H7 (cell line): ENCODE data around the gene AKAP13. TPM values are rescaled to one million over a fixed set of nuclear protein-coding genes. Genes with fewer than 3 reads are reported as not detected.

Experiments used
- DNase-seq: peaks from one replicate; pipeline ENCODE4 v3.0.0; 2012
- H3K27me3 ChIP-seq: 2 replicates; pipeline ENCODE4 v1.6.0; 2011; ENCODE audit warnings: mild to moderate bottlenecking, low read length; ENCODE audit not compliant: control insufficient read depth, insufficient read depth
- H3K36me3 ChIP-seq: replicated peaks from 2 replicates; pipeline ENCODE4 v1.5.1; 2011; ENCODE audit warnings: low read length; ENCODE audit not compliant: control insufficient read depth, insufficient read depth
- H3K4me3 ChIP-seq: 2 replicates; pipeline ENCODE4 v1.5.1; 2011; ENCODE audit warnings: low read depth, mild to moderate bottlenecking, control low read depth, low read length, moderate library complexity; ENCODE audit not compliant: insufficient read depth
- total RNA-seq: library from RNA; depleted of rRNA; stranded (reverse); fragments of >200 nt; shearing (Covaris generic); gene quantifications from 2 replicates; pipeline ENCODE4 v1.2.3, GENCODE V29; 2014

AKAP13 gene
- total RNA-seq, 1 experiment from 2014 or later: 26.2 TPM

DNA sequence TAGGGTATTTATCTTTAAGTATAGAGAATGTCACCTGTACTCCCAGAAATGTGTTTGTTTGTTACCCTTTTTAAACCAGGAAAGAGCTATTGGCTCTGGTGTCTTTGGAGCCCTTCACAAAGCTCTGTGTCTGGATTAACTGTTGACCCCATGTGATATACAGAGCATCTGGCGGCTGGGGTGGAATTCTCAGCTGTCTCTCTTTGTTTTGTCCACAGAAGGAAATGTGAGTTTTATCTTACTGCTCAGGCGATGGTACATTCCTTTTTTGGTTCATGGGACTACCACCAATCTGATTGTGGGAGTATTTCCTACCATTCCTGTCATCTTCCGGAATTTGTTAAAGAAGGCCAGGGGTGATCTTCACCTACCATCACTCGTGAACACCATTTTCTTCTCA, 120.3 kb downstream of the AKAP13 start:
- no peak for DNase-seq
- Histone ChIP-seq H3K27me3 (no peaks in the 10 kb centered on the region), H3K4me3 (no peak overlapping the region), H3K36me3 (no peaks in the 10 kb centered on the region)

DNA sequence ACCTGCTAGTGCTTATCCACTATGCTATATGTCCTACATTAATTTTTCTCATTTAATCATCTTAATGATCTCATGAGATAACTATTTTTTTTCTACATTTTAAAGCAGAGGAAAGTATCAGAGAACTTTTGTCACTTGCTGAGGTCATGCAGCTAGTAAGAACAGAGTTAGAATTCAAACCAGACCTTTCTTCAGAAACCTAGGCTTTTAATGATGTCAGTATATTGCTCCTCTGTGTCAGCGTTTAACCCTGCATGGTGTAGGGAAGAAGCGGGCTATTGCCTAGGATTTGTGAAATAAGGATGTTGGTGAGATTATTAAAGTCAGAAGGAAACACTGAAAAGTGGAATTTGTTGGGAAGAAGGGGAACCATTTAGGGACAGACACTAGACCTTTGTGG, 121.2 kb downstream of the AKAP13 start:
- DNase-seq: no peak
- H3K4me3 ChIP-seq: no peak overlapping the region

DNA sequence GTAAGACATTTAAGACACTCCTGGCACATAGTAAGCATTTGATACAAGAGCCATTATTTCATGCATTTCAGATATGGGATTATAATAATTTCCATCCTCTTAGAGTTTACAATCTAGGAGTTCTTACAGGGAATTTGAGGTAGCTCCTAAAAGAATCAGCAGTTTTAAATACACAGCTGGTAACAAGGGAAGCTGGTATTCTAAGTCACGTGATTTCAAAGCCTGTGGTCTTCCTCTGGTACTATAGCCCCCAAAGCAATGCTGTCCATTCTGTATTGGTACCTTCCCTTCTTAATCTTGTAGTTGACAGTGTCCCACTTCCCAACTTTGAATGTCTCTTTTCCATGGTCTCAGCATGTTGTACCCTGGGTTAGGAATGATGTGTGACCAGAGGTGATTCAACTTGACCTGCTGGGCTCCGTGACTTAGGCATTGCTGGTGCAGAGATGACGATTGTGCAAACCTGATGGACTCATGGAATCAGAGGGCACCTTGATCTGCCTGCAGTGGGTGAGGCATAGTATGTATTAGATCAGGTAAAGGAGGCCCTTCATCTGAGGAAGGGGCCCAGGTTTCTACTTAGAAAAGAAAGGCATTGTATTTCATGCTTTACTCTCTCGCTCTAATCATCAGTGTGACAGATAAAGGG, 122.9 kb downstream of the AKAP13 start:
- H3K36me3 ChIP-seq: no peaks in the 10 kb centered on the region
- no peak overlapping the region for H3K4me3 ChIP-seq
- H3K27me3 ChIP-seq: no peaks in the 10 kb centered on the region
- DNase-seq: no peak

More for the DNA sequence above, 121.2 kb downstream of the AKAP13 start:
- H3K27me3 ChIP-seq: no peaks in the 10 kb centered on the region
- no peaks in the 10 kb centered on the region for H3K36me3 ChIP-seq

DNA sequence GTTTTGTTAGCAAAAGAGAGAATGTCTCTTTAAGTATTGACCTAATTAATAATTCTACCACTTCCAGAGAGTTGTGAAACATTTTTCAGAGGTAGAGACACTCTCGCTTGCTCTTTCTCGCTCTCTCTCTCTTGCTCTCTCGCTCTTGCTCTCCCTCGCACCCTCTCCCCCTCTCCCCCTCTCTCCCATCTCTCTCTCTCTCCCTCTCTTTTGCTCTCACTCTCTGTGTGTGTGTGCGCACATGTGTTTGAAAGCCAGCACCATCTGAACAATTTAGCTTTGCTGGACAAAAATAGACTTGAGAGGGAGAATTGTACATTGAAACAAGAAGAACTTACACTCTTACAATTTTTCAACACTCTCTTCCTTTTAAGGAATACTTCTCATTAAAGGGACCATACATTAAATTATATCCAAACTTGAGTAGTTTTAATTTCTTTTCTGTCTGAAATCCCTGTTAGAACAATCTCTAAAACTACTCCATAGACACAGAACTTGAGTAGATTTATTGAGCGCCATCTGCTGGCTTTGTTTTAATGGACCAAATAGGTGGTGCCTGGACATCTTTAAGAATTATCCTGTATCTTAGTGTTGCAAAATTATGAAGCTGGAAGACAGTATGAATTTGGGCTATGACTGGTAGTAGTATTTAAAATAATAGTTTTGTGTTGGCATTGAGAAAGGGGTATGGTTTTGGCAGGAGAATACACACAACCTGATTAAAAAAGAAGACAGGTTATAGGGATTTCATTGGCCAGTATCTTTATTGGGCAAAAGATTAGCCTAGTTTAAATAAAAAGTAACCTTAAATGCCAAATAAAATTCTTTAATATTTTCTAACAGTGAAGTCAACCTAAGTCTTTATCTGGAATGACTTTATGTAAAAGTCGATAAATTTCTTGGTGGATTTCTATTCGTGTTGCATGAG, 124.6 kb downstream of the AKAP13 start:
- Histone ChIP-seq H3K4me3 (no peak overlapping the region), H3K36me3 (no peaks in the 10 kb centered on the region), H3K27me3 (no peaks in the 10 kb centered on the region)
- no peak for DNase-seq

DNA sequence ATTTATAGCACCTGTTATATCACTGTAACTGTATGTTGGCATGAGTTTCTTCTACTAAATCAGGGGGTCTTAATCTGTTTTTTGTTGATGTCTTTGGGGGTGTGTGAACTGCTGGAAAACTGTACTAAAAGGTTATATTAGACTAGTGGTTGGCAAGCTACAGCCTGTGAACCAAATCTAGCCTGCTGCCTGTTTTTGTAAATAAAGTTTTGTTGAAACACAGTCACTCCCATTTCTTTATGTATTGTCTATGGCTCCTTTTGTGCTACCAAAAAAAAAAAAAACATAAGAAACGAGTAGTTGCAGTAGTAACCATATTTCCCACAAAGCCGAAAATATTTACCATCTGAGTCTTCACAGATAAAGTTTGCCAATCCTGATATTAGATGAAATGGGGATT, 126.7 kb downstream of the AKAP13 start:
- DNase-seq: no peak
- Histone ChIP-seq H3K36me3 (no peaks in the 10 kb centered on the region), H3K4me3 (no peak overlapping the region), H3K27me3 (no peaks in the 10 kb centered on the region)

DNA sequence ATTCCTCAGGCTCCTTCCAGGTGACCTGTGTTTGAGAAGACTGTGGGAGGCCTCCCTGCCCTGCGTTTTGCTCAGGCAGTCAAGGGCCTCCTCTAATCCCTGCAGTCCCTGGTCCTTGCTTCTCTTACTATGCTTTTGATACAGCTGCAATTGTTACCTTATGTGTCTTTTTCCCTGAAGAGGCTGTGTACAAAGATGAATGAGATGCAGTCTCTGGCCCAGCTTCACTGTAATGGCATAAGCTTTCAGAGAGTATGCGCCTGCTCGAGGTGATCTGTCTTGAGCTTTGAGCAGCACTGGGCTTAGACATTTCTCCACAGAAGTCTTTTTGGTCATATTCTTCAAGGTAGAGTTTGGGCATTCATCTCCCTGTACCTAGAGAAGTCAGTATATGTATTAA, 129.6 kb downstream of the AKAP13 start:
- no peaks in the 10 kb centered on the region for H3K36me3 ChIP-seq
- H3K4me3 ChIP-seq: no peak overlapping the region
- DNase-seq: no peak
- no peaks in the 10 kb centered on the region for H3K27me3 ChIP-seq

DNA sequence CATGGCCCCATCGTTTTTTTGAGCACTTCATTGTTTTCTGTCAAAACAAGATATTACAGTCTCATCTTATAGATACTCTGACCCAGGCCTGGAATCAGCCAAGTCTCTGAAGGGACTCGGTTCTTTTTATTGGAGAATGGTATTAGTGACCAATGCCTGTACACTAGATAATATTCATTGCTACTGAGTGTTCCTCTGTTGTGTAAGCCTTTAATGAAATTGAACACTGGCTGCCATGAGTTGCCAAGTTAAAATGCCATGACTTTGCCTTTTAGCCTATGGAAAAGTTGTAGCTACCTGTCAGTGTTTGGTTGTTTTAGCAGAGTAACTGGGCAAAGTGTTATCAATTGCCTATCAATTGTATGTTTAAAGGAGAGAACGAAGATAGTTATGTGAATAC, 134.0 kb downstream of the AKAP13 start:
- no peaks in the 10 kb centered on the region for H3K27me3 ChIP-seq
- no peak for DNase-seq
- no peak overlapping the region for H3K4me3 ChIP-seq
- H3K36me3 ChIP-seq: no peaks in the 10 kb centered on the region

DNA sequence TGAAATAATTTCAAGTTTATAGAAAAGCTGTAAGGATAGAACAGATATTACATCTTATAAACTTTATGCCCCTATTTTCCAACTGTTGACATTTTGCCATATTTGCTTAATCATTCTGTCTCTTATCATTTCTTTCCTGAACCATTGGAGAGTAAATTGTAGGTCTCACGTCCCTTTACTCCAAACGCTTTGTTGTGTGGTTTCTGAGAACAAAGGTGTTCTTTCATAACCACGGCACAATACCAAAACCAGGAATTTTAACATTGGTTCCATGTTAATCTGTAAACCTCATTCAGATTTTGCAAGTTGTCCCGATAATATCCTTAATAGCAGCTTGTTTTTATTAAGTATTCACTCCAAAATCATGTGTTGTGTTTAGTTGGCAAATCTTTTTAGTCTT, 134.8 kb downstream of the AKAP13 start:
- Histone ChIP-seq H3K27me3 (no peaks in the 10 kb centered on the region), H3K36me3 (no peaks in the 10 kb centered on the region), H3K4me3 (no peak overlapping the region)
- no peak for DNase-seq

DNA sequence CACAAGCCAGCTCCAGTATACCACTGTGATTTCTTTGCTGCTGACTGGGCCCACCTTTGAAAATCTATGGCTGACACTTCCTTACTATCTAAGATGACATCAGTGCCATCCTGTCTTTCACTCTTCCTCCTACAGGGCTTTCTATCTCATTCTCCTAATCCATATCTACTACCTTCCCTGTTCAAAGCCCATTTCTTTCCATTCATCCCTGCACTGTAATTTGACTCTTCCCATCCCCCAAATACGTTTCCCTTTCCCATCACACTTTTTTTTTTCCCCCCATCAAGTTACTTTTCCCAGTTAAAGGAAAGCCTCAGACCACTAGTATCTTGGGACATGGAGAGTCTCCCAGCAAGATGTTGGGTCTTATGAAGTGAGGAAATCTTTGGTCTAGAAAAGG, 136.7 kb downstream of the AKAP13 start:
- no peak overlapping the region for H3K4me3 ChIP-seq
- DNase-seq: no peak
- no peaks in the 10 kb centered on the region for H3K27me3 ChIP-seq
- no peaks in the 10 kb centered on the region for H3K36me3 ChIP-seq

DNA sequence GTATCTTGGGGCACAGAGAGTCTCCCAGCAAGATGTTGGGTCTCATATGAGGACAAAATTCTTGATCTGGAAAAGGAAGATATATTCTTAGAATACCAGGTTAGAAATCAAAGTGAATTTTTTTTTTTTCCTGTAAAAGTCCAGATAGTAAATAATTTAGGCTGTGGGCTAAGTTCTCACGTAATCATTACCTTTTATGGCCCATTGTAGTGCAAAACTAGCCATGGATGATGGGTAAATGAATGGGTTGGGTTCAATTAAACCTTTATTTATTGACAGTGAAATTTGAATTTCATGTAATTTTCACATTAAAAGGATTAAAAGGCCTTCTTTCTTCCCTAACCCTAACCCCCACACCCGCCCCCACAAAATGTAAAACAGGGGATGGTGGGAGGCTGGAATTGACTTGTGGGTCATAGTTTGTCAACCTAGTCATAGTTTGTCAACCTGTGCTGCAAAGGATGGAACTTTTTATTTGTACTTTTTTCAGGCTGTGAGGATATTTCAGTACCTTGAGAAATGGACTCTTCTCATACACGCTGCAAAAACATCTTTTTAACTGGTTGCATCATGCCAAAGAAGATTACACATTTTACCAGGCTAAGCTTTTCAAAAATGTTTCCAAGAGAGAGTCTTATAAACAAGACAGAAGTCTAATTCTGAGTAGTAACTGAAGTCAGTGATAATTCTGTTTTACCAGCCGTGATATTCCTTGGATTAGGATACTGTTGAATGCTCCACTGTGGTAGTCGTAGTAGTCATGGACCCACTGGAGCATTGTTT, 138.8 kb downstream of the AKAP13 start:
- H3K4me3 ChIP-seq: no peak overlapping the region
- DNase-seq: no peak
- H3K36me3 ChIP-seq: no peaks in the 10 kb centered on the region; the same call in 1 of the 2 replicates
- H3K27me3 ChIP-seq: no peaks in the 10 kb centered on the region

DNA sequence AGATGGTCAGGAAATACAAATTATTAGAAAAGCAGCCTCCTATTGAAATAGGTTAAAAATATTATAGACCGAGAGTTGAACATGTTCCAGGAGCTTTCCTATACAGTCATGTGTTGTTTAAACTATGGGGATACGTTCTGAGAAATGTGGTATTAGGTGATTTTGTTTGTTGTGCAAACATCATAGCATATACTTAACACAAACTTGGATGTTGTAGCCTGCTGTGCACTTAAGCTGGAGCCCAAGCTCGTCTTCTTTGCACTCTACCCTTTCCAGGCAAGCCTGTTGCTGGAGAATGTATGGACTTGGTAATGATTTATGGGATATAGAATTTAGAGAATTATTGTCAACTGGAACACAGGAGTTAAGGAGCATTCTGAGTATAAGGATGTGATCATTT, 140.2 kb downstream of the AKAP13 start:
- H3K36me3 ChIP-seq: no peaks in the 10 kb centered on the region; the same call in 1 of the 2 replicates
- H3K4me3 ChIP-seq: no peak overlapping the region
- DNase-seq: no peak
- H3K27me3 ChIP-seq: no peaks in the 10 kb centered on the region

DNA sequence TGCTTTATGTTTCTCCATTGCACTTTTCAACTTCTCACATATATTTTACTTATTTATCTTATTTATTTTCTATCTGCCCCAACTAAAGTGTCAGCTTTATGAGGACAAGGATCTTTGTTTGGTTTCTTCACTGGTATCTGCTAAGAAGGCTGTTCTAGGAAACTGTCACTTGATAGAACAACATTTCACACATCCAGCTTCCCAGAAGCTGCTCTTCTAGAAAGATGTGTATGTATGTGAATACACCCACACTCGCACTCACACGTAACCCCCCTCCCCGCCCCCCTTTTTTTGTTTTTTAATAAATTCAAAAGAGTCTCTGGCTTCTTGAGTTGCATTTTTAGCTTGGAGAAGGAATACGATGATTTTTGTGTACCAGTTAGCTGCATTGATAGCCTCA, 143.1 kb downstream of the AKAP13 start:
- no peak for DNase-seq
- Histone ChIP-seq H3K27me3 (no peaks in the 10 kb centered on the region), H3K36me3 (no peaks in the 10 kb centered on the region; the same call in 1 of the 2 replicates), H3K4me3 (no peak overlapping the region)

DNA sequence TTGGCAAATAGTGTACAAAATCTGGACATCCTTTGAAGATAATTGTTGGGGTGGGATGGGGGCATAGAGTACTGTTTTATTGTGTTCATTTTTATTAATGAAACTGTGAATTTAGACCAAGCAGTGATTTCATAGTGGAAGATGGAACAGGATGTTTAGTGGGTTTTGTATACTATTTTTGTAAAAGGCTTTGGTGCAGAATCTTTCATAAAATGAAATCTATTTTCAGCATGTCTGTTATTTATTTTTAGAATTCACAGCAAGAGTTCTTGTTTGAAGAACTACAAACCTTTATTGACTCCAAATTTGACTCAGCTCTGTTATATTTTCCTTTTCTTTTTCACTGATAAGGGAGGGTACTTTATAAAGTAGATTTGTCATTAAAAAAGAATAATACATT, 145.4 kb downstream of the AKAP13 start:
- Histone ChIP-seq H3K4me3 (no peak overlapping the region), H3K27me3 (no peaks in the 10 kb centered on the region), H3K36me3 (no peaks in the 10 kb centered on the region; the same call in 1 of the 2 replicates)
- no peak for DNase-seq

DNA sequence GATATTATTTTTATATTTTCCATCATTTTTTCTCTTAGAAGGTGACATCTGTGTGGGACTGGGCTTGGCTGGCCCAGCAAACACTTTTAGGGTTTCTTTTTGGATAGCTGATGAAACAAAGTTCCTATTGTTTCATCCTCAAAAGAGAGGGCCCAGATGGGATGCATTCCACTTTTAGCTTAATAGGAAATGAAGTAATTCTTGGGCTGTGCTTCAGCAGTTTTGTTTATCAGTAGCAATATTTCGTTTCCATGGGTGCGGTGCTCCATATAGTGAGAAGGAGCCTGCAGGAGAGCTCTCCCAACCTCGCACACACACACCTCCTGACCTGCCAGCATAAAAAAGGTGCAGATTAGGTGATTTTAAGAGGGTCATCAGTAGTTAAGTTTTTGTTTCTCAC, 147.5 kb downstream of the AKAP13 start:
- H3K36me3 ChIP-seq: no peaks in the 10 kb centered on the region
- no peak overlapping the region for H3K4me3 ChIP-seq
- H3K27me3 ChIP-seq: no peaks in the 10 kb centered on the region
- DNase-seq: no peak
